Activated T-cell treated with anti-CD3 and anti-CD28 coated beads, Interleukin-2, amount 50 U/mL, for 48 hours (primary cell): Measurements from ENCODE around the gene ITPR2.
"Not testable (repeated sequence)": the region's sequence is repeated elsewhere in the genome, so short reads cannot be mapped to it uniquely, and the experiment has no call there.

ENCODE experiments used
- DNase-seq, 2 experiments: peaks; one replicate each; pipeline ENCODE4 v3.0.0-alpha.2; 2020

Gene ITPR2

DNA sequence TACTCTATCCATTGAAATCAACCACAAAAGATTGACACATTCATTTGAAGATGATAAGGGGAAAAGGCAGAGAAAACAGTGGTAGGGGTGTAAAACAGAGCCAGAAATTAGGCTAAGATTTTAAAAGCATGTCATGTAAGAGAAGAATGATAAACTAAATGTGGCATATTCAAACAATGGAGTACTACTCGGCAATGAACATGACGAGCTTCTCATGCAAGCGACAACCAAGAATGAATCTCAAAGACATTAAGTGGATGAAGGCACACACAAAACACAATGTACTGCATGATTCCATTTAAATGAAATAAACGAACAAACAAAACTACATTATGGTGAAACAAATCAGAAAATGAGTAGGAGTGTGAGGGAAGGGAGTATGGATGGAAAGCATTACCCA, 134.8 kb downstream of the ITPR2 start:
- no peak for DNase-seq

GRCh38 chr12:26697217-26697616, 135.8 kb downstream of the ITPR2 start:
- no peak for DNase-seq

DNA sequence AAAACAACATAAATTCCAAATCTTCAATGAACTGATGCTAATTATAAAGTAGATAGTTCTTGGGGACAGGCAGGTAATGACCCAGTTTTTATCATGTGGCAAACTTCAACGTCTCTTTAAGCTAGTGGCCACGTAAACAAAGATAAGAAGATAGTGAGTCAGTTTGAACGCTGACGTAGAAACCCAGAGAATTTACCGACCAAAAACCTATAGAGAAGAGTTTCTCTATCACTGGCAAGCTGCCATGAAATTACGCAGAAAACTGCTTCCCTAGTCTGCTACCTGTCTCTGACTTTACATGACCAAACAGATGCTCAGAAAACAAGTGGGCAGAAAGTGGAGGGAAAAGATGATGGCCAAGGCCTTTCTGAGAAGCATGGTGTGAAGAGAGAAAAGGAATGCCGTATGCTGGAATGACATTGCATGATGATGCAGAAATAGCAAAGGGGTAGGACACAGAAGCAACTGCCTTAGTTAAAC, 136.3 kb downstream of the ITPR2 start:
- DNase-seq, result no peak

GRCh38 chr12:26696048-26696612, 136.9 kb downstream of the ITPR2 start:
- no peak for DNase-seq

- DNase-seq, result no peak
These were observed 138.6 kb downstream of the ITPR2 start for GRCh38 chr12:26694402-26694801.

DNA sequence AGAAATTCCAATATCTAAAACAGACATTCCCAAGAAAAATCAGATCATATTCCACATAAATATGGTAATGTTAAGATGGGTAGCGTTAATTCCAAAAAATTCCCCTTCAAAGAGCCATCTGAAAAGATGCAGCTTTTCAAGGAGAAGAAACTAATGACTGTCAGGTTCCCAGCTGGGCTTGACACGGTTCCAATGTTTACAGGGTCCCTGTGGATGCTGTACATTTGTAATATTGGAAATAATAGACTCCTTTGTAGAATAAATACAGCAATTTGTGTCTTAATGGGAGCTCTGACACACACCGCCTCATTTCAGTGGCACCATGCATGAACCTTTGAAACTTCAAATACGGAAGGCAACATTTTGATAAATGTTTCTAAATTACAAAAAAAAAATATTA, 140.6 kb downstream of the ITPR2 start:
- DNase-seq, result no peak

- DNase-seq, result no peak
These were observed 141.6 kb downstream of the ITPR2 start for GRCh38 chr12:26691234-26691970.

GRCh38 chr12:26690601-26691000, 142.4 kb downstream of the ITPR2 start:
- no peak for DNase-seq

DNA sequence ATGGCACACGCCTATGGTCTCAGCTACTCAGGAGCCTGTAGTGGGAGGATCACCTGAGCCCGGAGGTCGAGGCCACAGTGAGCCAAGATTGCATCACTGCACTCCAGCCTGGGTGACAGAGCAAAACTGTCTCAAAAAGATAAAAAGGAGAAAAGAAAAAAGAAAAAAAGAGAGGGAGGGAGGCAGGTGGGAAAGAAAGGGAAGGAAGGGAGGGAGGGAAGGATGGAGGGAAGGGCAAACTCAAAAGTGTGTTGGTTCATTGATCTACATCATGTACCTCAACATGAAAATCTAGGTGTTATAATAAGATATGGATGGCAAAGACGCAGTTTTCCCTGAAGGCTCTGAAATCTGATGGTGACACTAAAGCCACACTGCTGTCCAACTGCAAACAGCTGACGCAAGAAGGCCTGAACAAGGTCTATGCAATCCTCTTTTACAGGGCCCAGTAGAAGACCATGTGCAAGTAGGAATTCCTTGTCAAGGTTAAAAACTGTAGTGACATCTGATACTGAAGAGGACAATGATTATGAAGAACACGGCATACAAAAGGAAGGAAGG, 143.6 kb downstream of the ITPR2 start:
- DNase-seq, result no peak

GRCh38 chr12:26688344-26688904, 144.6 kb downstream of the ITPR2 start:
- DNase-seq, result no peak

DNA sequence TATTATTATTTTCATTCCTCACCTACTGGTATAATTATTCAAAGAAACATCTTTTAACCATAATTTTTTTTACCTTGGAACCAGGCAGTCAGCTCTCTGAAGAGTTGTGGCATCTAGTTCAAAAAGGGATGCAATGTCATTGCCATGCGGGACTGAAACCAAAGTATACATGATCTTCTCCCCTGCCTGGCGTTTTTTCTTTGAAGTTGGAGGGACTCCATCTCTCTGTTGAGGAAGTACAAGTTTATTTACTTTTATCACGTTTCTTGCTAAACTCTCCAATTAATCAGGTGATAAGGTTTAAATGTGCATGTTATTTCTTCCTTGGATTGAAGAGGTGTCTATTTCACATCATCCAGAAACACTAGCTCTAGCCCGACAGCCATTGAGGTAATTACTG, 146.6 kb downstream of the ITPR2 start:
- no peak for DNase-seq

DNA sequence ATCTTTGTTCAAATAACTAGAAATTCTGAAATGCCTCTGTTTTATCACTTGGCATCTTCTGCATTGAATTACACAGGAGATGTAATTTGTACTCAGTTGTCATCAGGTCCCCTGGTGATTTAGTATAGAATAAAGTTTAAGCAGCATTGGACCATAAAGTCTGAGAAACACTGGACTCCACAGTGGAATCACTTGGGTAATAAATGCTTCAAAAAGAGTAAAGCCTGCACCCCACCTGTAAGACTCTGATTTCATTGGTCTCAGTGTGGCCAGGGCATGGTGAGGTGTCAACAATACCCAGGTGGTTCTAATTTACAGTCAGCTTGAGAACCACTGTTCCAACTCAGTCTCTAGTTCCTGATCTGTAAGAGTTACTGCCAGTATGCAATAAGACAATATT, 148.9 kb downstream of the ITPR2 start:
- DNase-seq, result no peak

GRCh38 chr12:26683443-26683842, 149.6 kb downstream of the ITPR2 start:
- DNase-seq, result no peak

GRCh38 chr12:26680727-26681455, 152.1 kb downstream of the ITPR2 start:
- DNase-seq, result no peak

DNA sequence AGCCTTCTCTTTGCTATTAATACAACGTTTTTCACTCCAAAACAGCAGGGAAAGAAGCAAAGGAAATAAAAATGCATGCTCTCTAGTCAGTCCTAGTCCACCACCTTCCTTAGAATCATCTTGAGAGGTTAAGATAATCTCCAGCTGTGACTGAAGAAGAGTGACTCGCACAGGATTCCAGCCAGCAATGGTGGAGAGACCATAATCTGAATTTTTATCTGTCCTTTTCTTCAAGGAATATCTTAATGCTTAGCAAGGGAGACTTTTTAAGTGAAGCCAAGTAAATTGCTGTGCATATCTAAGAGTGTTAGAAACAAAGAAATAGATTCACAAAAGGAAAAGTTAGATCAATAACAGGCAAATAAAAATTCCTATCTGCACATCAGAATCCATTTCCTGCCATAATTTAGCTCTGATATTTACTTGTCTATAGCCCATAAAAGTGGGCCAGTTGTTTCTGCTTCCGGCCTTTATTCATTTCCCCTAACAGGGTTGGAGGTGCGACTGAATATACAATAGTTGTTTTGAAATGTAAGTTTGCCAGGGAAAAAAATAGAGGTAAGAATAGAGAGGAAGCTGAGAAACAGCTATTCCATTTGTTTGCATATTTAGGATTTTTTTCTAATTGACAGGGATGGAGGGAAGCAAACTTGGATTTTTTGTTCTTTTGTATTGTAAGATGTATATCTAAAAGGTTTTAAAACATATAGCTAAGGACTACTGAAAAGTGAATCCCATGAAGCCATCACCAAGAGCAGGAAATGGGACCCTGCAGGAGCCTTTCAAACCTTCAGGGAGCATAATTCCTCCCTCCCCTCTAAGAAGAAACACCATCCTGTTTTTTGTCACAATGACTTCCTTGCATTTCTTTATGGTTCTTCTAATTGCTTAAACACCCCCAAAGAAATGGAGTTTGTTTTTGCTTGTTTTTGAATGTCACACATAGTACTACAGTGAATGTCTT, 154.0 kb downstream of the ITPR2 start:
- DNase-seq, result no peak

- not testable (repeated sequence) for DNase-seq
These were observed 161.5 kb downstream of the ITPR2 start for GRCh38 chr12:26671487-26671886.

DNA sequence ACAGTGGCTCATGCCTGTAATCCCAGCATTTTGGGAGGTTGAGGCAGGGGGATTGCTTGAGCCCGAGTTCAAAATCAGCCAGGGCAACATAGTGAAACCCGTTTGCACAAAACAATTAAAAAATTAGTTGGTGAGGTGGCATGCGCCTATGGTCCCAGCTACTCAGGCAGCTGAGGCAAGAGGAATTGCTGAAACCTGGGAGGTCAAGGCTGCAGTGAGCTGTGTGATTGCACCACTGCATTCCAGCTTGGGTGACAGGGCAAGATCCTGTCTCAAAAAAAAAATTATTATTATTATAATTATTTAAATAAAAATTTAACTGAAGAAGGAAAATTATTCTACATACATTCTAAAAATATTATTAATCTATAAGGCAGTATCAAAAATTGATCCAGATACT, 164.1 kb downstream of the ITPR2 start:
- no peak for DNase-seq

GRCh38 chr12:26668230-26668629, 164.8 kb downstream of the ITPR2 start:
- no peak for DNase-seq

DNA sequence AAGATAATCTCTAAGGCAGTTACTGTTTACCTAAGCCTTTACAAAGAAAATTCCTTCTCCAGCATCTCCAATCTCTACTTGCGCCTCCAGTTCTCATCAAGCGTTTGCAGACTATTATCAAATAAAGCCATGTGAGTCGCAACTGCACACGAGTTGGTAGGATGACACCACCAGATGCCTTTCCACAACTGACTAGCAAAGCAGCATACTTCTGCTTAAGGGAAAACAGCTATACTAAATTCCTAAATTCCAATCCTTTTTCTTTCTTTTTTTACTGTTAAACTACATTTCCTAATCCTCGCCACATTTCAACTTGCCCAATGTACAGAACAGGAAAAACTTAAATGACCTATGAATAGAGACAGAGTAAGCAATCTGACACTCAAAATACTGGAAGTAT, 166.7 kb downstream of the ITPR2 start:
- DNase-seq, result no peak

DNA sequence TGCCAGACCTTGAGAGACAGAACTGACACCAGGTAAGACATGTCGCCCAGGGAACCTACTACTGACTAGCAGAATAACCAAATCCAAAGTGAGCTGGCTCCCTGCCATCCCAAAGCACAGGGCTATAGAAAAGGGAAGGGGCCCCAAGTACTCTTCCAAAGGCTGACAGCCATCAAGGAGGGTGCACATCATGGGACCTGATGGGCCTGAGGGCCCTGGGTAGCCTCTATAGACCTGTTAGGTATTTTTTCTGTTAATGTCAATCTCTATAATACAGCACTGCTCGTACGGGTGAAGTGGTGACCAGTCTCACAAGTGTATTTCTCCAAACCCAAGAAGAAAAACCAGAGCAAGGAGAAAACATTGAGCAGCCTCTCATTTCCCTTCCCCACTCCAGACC, 171.6 kb downstream of the ITPR2 start:
- DNase-seq, result no peak

- no peak for DNase-seq
These were observed 173.1 kb downstream of the ITPR2 start for GRCh38 chr12:26659930-26660329.

DNA sequence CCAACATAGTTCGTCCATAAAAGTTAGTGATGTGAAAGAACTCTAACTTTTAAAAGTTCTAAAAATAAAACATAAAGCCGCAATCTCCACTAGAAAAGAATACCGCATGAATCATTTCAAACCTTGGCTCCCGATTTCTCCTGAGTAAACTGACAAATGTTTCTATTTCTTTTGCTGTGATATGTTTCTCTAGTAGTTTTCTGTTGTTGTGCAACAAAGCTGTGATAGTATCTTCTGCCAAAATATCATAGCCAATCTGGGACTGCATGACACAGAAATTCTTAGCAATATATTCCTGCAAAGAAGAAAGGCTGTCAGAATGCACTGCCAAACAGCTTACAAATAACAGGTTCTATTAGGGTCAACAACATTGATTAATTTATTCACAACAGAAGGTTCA, 174.0 kb downstream of the ITPR2 start:
- no peak for DNase-seq
